H1 (cell line): ENCODE results near the gene PHLDA3. TPM values are rescaled to one million over a fixed set of nuclear protein-coding genes. Genes with fewer than 3 reads are reported as not detected.

ENCODE experiments used
- CTCF ChIA-PET: fragments of 300-600 bp; sonication (Branson Sonifier 250); formaldehyde crosslinking; loops from one replicate; lab custom pipeline; 2021; ENCODE audit not compliant: partially characterized antibody; lab: Charles Lee
- POLR2A ChIA-PET: fragments of 300-600 bp; sonication (Branson Sonifier 250); formaldehyde crosslinking; loops from one replicate; lab custom pipeline; 2021; ENCODE audit warnings: inconsistent platforms; ENCODE audit not compliant: partially characterized antibody; lab: Charles Lee
- DNase-seq, 2 experiments: peaks; one replicate each; pipeline versions ENCODE4 v3.0.0 to v3.0.0-alpha.2; 2010 to 2022; ENCODE audit warnings: low spot score in 2 of 2, low read depth in 1 of 2, mixed read lengths in 1 of 2
- FAIRE-seq: peaks from 2 replicates; lab custom pipeline; 2011; peaks lifted over from hg19 to GRCh38; lab: Jason Lieb, UNC
- H2AFZ ChIP-seq: 2 replicates; pipeline ENCODE4 v1.8.1; 2012; ENCODE audit warnings: low read length, inconsistent platforms
- H2AK5ac ChIP-seq: 2 replicates; pipeline ENCODE4 v1.6.1; 2013; ENCODE audit warnings: low read depth, low read length
- H2BK120ac ChIP-seq: replicated peaks from 2 replicates; pipeline ENCODE3; 2013; ENCODE audit warnings: low read depth, low read length, inconsistent platforms
- H2BK12ac ChIP-seq: 2 replicates; pipeline ENCODE4 v1.6.1; 2013; ENCODE audit warnings: low read depth, low read length
- H2BK15ac ChIP-seq: 2 replicates; pipeline ENCODE4 v1.6.1; 2013; ENCODE audit warnings: low read length
- H2BK20ac ChIP-seq: 2 replicates; pipeline ENCODE4 v1.6.1; 2013; ENCODE audit warnings: low read length
- H2BK5ac ChIP-seq: 2 replicates; pipeline ENCODE4 v1.6.1; 2013; ENCODE audit warnings: low read depth, low read length
- H3K14ac ChIP-seq: 2 replicates; pipeline ENCODE4 v1.6.1; 2013; ENCODE audit warnings: inconsistent platforms; ENCODE audit not compliant: insufficient read length
- H3K18ac ChIP-seq: 2 replicates; pipeline ENCODE4 v1.6.1; 2013; ENCODE audit warnings: low read length; ENCODE audit errors: extremely low read depth
- H3K23ac ChIP-seq: 2 replicates; pipeline ENCODE4 v1.6.1; 2013; ENCODE audit warnings: inconsistent platforms; ENCODE audit not compliant: insufficient read length
- H3K23me2 ChIP-seq: 2 replicates; pipeline ENCODE4 v1.6.1; 2013; ENCODE audit warnings: low read depth, low read length
- H3K27ac ChIP-seq: 2 replicates; pipeline ENCODE4 v1.6.1; 2011; ENCODE audit warnings: low read depth, low read length, inconsistent platforms
- H3K27me3 ChIP-seq, 4 experiments: replicated peaks in 1 of 4; 1 replicate in 1 of 4; 2 replicates in 3 of 4; pipeline versions ENCODE4 v1.6.1 to v1.8.1; 2011 to 2013; ENCODE audit warnings: low read length in 3 of 4, mild to moderate bottlenecking in 3 of 4, inconsistent platforms in 2 of 4, mixed read lengths in 2 of 4, moderate library complexity in 1 of 4; ENCODE audit not compliant: control insufficient read depth in 3 of 4, insufficient read depth in 3 of 4; ENCODE audit errors: extremely low read depth in 1 of 4
- H3K36me3 ChIP-seq, 4 experiments: 2 replicates each; pipeline versions ENCODE4 v1.6.1 to v1.8.1; 2011 to 2013; ENCODE audit warnings: mild to moderate bottlenecking in 4 of 4, low read length in 3 of 4, moderate library complexity in 2 of 4, control low read depth in 1 of 4, inconsistent platforms in 1 of 4; ENCODE audit not compliant: insufficient read depth in 4 of 4, control insufficient read depth in 2 of 4
- H3K4ac ChIP-seq: replicated peaks from 2 replicates; pipeline ENCODE3; 2013; ENCODE audit warnings: low read length, low read depth, mixed read lengths, inconsistent platforms; ENCODE audit not compliant: insufficient read length
- H3K4me1 ChIP-seq, 4 experiments: replicated peaks in 1 of 4; 1 replicate in 1 of 4; 2 replicates in 3 of 4; pipeline versions ENCODE4 v1.6.1 to v1.8.1; 2011 to 2013; ENCODE audit warnings: low read length in 3 of 4, inconsistent platforms in 2 of 4, mixed read lengths in 1 of 4; ENCODE audit not compliant: insufficient read depth in 4 of 4, control insufficient read depth in 3 of 4
- H3K4me2 ChIP-seq, 2 experiments: 2 replicates each; pipeline versions ENCODE4 v1.6.1 to v1.8.1; 2011 to 2013; ENCODE audit warnings: low read depth in 2 of 2, low read length in 2 of 2, control low read depth in 1 of 2, inconsistent platforms in 1 of 2, mild to moderate bottlenecking in 1 of 2; ENCODE audit not compliant: insufficient read depth in 1 of 2
- H3K4me3 ChIP-seq, 4 experiments: fragments of 200-600, 300-600 bp in 1 of 4; sonication (generic), shearing (Covaris generic), sonication (Bioruptor Twin) in 1 of 4; 2 replicates each; pipeline versions ENCODE4 v1.5.1 to v1.8.1; 2011 to 2016; ENCODE audit warnings: low read length in 4 of 4, low read depth in 3 of 4, control low read depth in 2 of 4, inconsistent platforms in 2 of 4, mild to moderate bottlenecking in 2 of 4, mixed read lengths in 1 of 4, moderate library complexity in 1 of 4; ENCODE audit not compliant: insufficient read depth in 2 of 4; ENCODE audit errors: extremely low read depth in 1 of 4
- H3K56ac ChIP-seq: replicated peaks from 2 replicates; pipeline ENCODE3; 2013; ENCODE audit warnings: low read depth, mild to moderate bottlenecking, mixed read lengths, low read length, inconsistent platforms; ENCODE audit not compliant: insufficient read length
- H3K79me1 ChIP-seq: 2 replicates; pipeline ENCODE4 v1.6.1; 2013; ENCODE audit warnings: low read depth, low read length, control low read depth
- H3K79me2 ChIP-seq, 2 experiments: 2 replicates each; pipeline versions ENCODE4 v1.6.1 to v1.8.1; 2012 to 2013; ENCODE audit warnings: low read length in 2 of 2, mild to moderate bottlenecking in 2 of 2, inconsistent platforms in 1 of 2; ENCODE audit not compliant: insufficient read depth in 2 of 2, control insufficient read depth in 1 of 2
- H3K9ac ChIP-seq, 4 experiments: replicated peaks in 1 of 4; 1 replicate in 1 of 4; 2 replicates in 3 of 4; pipeline versions ENCODE4 v1.6.1 to v1.8.1; 2011 to 2013; ENCODE audit warnings: low read depth in 3 of 4, low read length in 3 of 4, control low read depth in 2 of 4, mild to moderate bottlenecking in 2 of 4, moderate library complexity in 2 of 4, inconsistent platforms in 1 of 4; ENCODE audit errors: extremely low read depth in 1 of 4
- H3K9me3 ChIP-seq, 2 experiments: 2 replicates each; pipeline versions ENCODE4 v1.6.1 to v1.8.1; 2012 to 2013; ENCODE audit warnings: mild to moderate bottlenecking in 2 of 2, moderate library complexity in 2 of 2, control low read depth in 1 of 2, inconsistent platforms in 1 of 2, low read depth in 1 of 2, low read length in 1 of 2, mixed read lengths in 1 of 2; ENCODE audit not compliant: insufficient read depth in 2 of 2
- H4K20me1 ChIP-seq, 2 experiments: replicated peaks in 1 of 2; 2 replicates each; pipeline versions ENCODE3 to v1.8.1; 2011 to 2013; ENCODE audit warnings: inconsistent platforms in 2 of 2, low read length in 2 of 2, mild to moderate bottlenecking in 1 of 2; ENCODE audit not compliant: insufficient read depth in 2 of 2, control insufficient read depth in 1 of 2
- H4K5ac ChIP-seq: 2 replicates; pipeline ENCODE4 v1.6.1; 2013; ENCODE audit warnings: low read length, low read depth, mixed read lengths, inconsistent platforms; ENCODE audit not compliant: insufficient read length
- H4K8ac ChIP-seq: 2 replicates; pipeline ENCODE4 v1.8.0; 2013; ENCODE audit warnings: mild to moderate bottlenecking, moderate library complexity, low read length, inconsistent platforms; ENCODE audit not compliant: insufficient read depth; ENCODE audit errors: extremely low read depth
- H4K91ac ChIP-seq: replicated peaks from 2 replicates; pipeline ENCODE3; 2013; ENCODE audit warnings: low read length, mixed read lengths, inconsistent platforms; ENCODE audit not compliant: insufficient read length
- ASH2L ChIP-seq: fragments of 200-600, 300-600 bp; sonication (generic); IDR thresholded peaks from one replicate; pipeline ENCODE4 v1.7.1; 2017; ENCODE audit warnings: low read length
- ATF3 ChIP-seq: IDR thresholded peaks from 2 replicates; pipeline ENCODE4 v1.6.1; 2011; ENCODE audit warnings: low read depth, mild to moderate bottlenecking, low read length; ENCODE audit not compliant: insufficient read depth
- CTBP2 ChIP-seq: IDR thresholded peaks from 2 replicates; pipeline ENCODE4 v1.7.0; 2011; ENCODE audit warnings: borderline replicate concordance, mild to moderate bottlenecking, moderate library complexity, mixed read lengths, low read length; ENCODE audit not compliant: insufficient read depth, insufficient read length
- EGR1 ChIP-seq: IDR thresholded peaks from 2 replicates; pipeline ENCODE4 v1.6.1; 2011; ENCODE audit warnings: low read depth, low read length, borderline replicate concordance
- EZH2 ChIP-seq: fragments of 200-600 bp; sonication (generic); IDR thresholded peaks from 2 replicates; pipeline ENCODE4 v1.7.1; 2012; ENCODE audit warnings: low read depth, mild to moderate bottlenecking, moderate library complexity, low read length, inconsistent platforms; ENCODE audit not compliant: severe bottlenecking
- FOSL1 ChIP-seq: IDR thresholded peaks from 2 replicates; pipeline ENCODE4 v1.6.1; 2011; ENCODE audit warnings: mild to moderate bottlenecking, low read depth, low read length, moderate library complexity; ENCODE audit not compliant: insufficient read depth
- POLR2A ChIP-seq, 2 experiments: IDR thresholded peaks; 1 replicate in 1 of 2; 2 replicates in 1 of 2; pipeline ENCODE4 v1.6.1; 2011; ENCODE audit warnings: low read depth in 2 of 2, low read length in 2 of 2, mild to moderate bottlenecking in 2 of 2; ENCODE audit errors: control extremely low read depth in 1 of 2
- SP4 ChIP-seq: IDR thresholded peaks from 2 replicates; pipeline ENCODE4 v1.6.1; 2012; ENCODE audit warnings: low read length, inconsistent platforms
- SUZ12 ChIP-seq: fragments of 200-600 bp; sonication (generic); IDR thresholded peaks from 2 replicates; pipeline ENCODE4 v1.6.1; 2012; ENCODE audit warnings: mild to moderate bottlenecking, inconsistent platforms, low read length, moderate library complexity, mixed read lengths
- WGBS, 2 experiments: shearing (Covaris generic) in 1 of 2; methylation state at CpG; one replicate each; pipeline versions ENCODE4 v1.1.6 to v1.1.7; 2013 to 2015; ENCODE audit warnings: low lambda C conversion rate in 2 of 2, mixed read lengths in 2 of 2, inconsistent platforms in 1 of 2, low coverage in 1 of 2, missing lambda C conversion rate in 1 of 2; ENCODE audit not compliant: insufficient replicate concordance in 2 of 2, insufficient coverage in 1 of 2, insufficient read length in 1 of 2; ENCODE audit errors: extremely low coverage in 1 of 2, missing lambda C conversion rate in 1 of 2; 5-methylcytosine and 5-hydroxymethylcytosine counted together
- polyA plus RNA-seq, 7 experiments: library from polyadenylated mRNA; depleted of rRNA in 3 of 7; stranded (reverse) in 5 of 7; unstranded in 2 of 7; fragments of >200 nt in 5 of 7; fragments of 200-250 nt in 2 of 7; gene quantifications; 1 replicate in 5 of 7; 2 replicates in 1 of 7; 4 replicates in 1 of 7; pipeline versions ENCODE4 v1.2.1 to v1.2.3, GENCODE V29; 2011 to 2013; ENCODE audit warnings: missing spikeins in 2 of 7, mixed read lengths in 2 of 7
- total RNA-seq: library from RNA; stranded (reverse); fragmentation: NEBNext Ultra II Directional; extraction: Animal tissue kit (Norgen Biotek cat#: 25700); gene quantifications from 2 replicates; pipeline ENCODE4 v1.2.1, GENCODE V29; 2021
- TF ChIP-seq, protein P1 (sequence below), 3 experiments: IDR thresholded peaks; 1 replicate in 2 of 3; 2 replicates in 1 of 3; pipeline versions ENCODE4 v1.5.1 to v1.6.1; 2011; ENCODE audit warnings: low read length in 3 of 3, mild to moderate bottlenecking in 3 of 3, inconsistent platforms in 2 of 3, low read depth in 1 of 3, moderate library complexity in 1 of 3; ENCODE audit not compliant: insufficient read depth in 1 of 3; ENCODE audit errors: control extremely low read depth in 1 of 3

The PHLDA3 gene
- total and polyA plus RNA-seq, 2 of the 8 experiments (the other 6 are each of a cell fraction or from before 2014, with no cell fraction given): 25.5 to 27.5 TPM

- Histone ChIP-seq H2BK5ac (no peak overlapping the region), H3K23ac (no peak overlapping the region), H3K36me3 (no peaks in the 10 kb centered on the region), H3K27me3 (peaks cover 3 to 32% (median 21%) of the 10 kb centered on the region in 4 experiments), H4K91ac (no peak overlapping the region), H3K4me3 (no peak overlapping the region), H3K4me1 (peaks cover 13 to 34% (median 25%) of the 10 kb centered on the region in 4 experiments), H3K79me1 (no peaks in the 10 kb centered on the region), H4K8ac (no peak overlapping the region), H2AFZ (no peak overlapping the region), H2BK20ac (no peak overlapping the region), H3K9ac (no peak overlapping the region; a peak in 2 of 7 replicates), H2BK15ac (no peak overlapping the region), H2BK120ac (no peak overlapping the region), H4K5ac (no peak overlapping the region), H3K27ac (no peak overlapping the region), H3K4ac (no peak overlapping the region), H3K9me3 (no peaks in the 10 kb centered on the region), H4K20me1 (no peaks in the 10 kb centered on the region), H3K56ac (no peak overlapping the region), H2BK12ac (peak overlapping the region; percentile 41; the same call in 1 of the 2 replicates), H2AK5ac (no peak overlapping the region; the same call in 1 of the 2 replicates), H3K79me2 (no peaks in the 10 kb centered on the region), H3K23me2 (peaks cover 8% of the 10 kb centered on the region), H3K14ac (no peak overlapping the region), H3K4me2 (peak overlapping the region in 1 of 2 experiments; percentile 68; a peak in 2 of 4 replicates), H3K18ac (no peak overlapping the region)
- FAIRE-seq (no peak), DNase-seq (no peak)
- CTCF ChIA-PET: interaction anchor here (1.4 to 27.5 kb wide), 5 partner anchors 9 to 216 kb away, joined by 4 to 929 read pairs (median 26); partner anchors contain the start of gene NAV1
- WGBS, 2 experiments: 87% methylated on average over 3 of the region's 3 CpGs; no CpG with 5 or more reads in 1 of the 2 experiments
- POLR2A ChIA-PET: interaction anchor here (1.3 to 6.9 kb wide), 6 partner anchors 9 to 128 kb away, joined by 3 to 52 read pairs (median 4); no protein-coding TSS in a partner anchor
- TF ChIP-seq CTBP2 (no peak), POLR2A (IDR thresholded peaks at IDR 0.05; ENCODE audit: control extremely low read depth in 1 of 2, low read depth in 2 of 2, low read length in 2 of 2) (no peak), ASH2L (no peak), EGR1 (no peak), FOSL1 (no peak), SP4 (no peak), EZH2 (no peak), ATF3 (no peak), SUZ12 (no peak)
- TF ChIP-seq, protein P1, sequence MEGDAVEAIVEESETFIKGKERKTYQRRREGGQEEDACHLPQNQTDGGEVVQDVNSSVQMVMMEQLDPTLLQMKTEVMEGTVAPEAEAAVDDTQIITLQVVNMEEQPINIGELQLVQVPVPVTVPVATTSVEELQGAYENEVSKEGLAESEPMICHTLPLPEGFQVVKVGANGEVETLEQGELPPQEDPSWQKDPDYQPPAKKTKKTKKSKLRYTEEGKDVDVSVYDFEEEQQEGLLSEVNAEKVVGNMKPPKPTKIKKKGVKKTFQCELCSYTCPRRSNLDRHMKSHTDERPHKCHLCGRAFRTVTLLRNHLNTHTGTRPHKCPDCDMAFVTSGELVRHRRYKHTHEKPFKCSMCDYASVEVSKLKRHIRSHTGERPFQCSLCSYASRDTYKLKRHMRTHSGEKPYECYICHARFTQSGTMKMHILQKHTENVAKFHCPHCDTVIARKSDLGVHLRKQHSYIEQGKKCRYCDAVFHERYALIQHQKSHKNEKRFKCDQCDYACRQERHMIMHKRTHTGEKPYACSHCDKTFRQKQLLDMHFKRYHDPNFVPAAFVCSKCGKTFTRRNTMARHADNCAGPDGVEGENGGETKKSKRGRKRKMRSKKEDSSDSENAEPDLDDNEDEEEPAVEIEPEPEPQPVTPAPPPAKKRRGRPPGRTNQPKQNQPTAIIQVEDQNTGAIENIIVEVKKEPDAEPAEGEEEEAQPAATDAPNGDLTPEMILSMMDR (IDR thresholded peaks at IDR 0.05; ENCODE audit: control extremely low read depth in 1 of 3, insufficient read depth in 1 of 3, low read depth in 1 of 3, low read length in 3 of 3): no peak
Observed at GRCh38 chr1:201504179-201504631, 35.2 kb upstream of the PHLDA3 start.
